HFFc6 (cell line): ENCODE data around the gene ASTL. TPM values are rescaled to one million over a fixed set of nuclear protein-coding genes. Genes with fewer than 3 reads are reported as not detected.

ENCODE experiments used
- DNase-seq: peaks from one replicate; pipeline ENCODE4 v3.0.0-alpha.2; 2018
- H3K27ac Mint-ChIP-seq: 2 replicates; pipeline ENCODE4 v1.8.0; 2020; ENCODE audit warnings: mild to moderate bottlenecking, mixed read lengths
- H3K27me3 Mint-ChIP-seq: 2 replicates; pipeline ENCODE4 v1.8.0; 2021; ENCODE audit warnings: mild to moderate bottlenecking, moderate library complexity, mixed read lengths; ENCODE audit not compliant: insufficient read depth
- H3K36me3 Mint-ChIP-seq: 2 replicates; pipeline ENCODE4 v1.8.0; 2021; ENCODE audit warnings: low read depth, mixed read lengths
- H3K4me1 Mint-ChIP-seq: 2 replicates; pipeline ENCODE4 v1.8.0; 2020; ENCODE audit warnings: low read depth, mixed read lengths
- H3K4me3 Mint-ChIP-seq: 2 replicates; pipeline ENCODE4 v1.8.0; 2020; ENCODE audit warnings: mild to moderate bottlenecking, moderate library complexity, mixed read lengths
- H3K9me3 Mint-ChIP-seq: 2 replicates; pipeline ENCODE4 v1.8.0; 2020; ENCODE audit warnings: mild to moderate bottlenecking, mixed read lengths
- CTCF ChIP-seq: fragments of 200-600 bp; sonication (generic); IDR thresholded peaks from 2 replicates; pipeline ENCODE4 v1.5.0; 2021; ENCODE audit warnings: antibody characterized with exemption, mild to moderate bottlenecking
- total RNA-seq, 6 experiments: library from RNA; stranded (reverse); fragmentation: NEBNext Ultra II Directional; extraction: Animal tissue kit (Norgen Biotek cat#: 25700); gene quantifications; 2 replicates in 1 of 6; 3 replicates in 5 of 6; pipeline ENCODE4 v1.2.3, GENCODE V29; 2021

Gene ASTL
- total RNA-seq, 6 experiments from 2014 or later, result 0.25 to 0.39 (median 0.31) TPM; not detected in 3

DNA sequence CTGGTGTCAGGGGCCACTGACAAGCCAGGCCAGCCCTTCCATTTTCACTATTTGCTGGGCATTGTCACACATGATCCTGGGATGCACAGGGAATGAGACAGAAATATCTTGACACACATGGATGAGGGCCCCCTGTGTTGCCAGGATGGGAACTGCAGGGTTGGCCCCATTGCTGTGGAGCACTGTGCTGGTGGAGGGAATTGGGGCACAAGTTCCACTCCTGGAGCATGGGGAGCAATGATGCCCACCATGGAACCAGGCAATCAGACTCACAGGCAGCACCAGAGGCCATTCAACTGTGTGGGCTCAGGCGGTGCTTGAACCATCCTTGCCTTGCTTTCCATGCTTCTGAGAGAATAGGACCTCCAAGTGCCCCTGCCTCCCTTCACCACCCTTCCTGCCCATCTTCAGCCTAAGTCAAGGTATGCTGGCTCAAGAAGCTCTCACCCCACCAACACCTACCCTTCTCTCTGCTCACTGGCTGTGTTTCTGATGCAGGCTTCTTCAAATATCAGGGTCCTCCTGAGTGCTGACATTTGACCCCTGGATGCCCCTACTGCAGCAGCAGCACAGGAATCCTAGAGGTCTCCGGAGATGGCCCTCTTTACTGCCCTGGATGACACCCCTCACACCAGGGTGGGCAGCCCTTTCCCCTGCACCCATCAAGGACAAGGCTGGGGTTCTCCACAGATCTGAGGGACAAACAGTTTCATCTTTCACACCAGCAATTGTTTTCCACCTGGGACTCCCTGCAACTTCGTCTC lies 33.0 kb downstream of the ASTL start:
- DNase-seq, result no peak
- no peak overlapping the region for H3K27ac Mint-ChIP-seq
- H3K4me3 Mint-ChIP-seq, result no peak overlapping the region
- H3K27me3 Mint-ChIP-seq, result peaks cover 16% of the 10 kb centered on the region
- no peak for TF ChIP-seq CTCF
- H3K9me3 Mint-ChIP-seq, result peaks cover 19% of the 10 kb centered on the region
- H3K4me1 Mint-ChIP-seq, result peaks cover 11% of the 10 kb centered on the region
- H3K36me3 Mint-ChIP-seq, result peaks cover 10% of the 10 kb centered on the region; the same call in 1 of the 2 replicates

GRCh38 chr2:96104487-96104861 lies 33.8 kb downstream of the ASTL start:
- no peak for TF ChIP-seq CTCF
- H3K9me3 Mint-ChIP-seq, result peaks cover 19% of the 10 kb centered on the region
- DNase-seq, result no peak
- peaks cover 11% of the 10 kb centered on the region for H3K4me1 Mint-ChIP-seq
- peaks cover 10% of the 10 kb centered on the region; the same call in 1 of the 2 replicates for H3K36me3 Mint-ChIP-seq
- no peak overlapping the region for H3K27ac Mint-ChIP-seq
- H3K4me3 Mint-ChIP-seq, result no peak overlapping the region
- peaks cover 15% of the 10 kb centered on the region for H3K27me3 Mint-ChIP-seq

DNA sequence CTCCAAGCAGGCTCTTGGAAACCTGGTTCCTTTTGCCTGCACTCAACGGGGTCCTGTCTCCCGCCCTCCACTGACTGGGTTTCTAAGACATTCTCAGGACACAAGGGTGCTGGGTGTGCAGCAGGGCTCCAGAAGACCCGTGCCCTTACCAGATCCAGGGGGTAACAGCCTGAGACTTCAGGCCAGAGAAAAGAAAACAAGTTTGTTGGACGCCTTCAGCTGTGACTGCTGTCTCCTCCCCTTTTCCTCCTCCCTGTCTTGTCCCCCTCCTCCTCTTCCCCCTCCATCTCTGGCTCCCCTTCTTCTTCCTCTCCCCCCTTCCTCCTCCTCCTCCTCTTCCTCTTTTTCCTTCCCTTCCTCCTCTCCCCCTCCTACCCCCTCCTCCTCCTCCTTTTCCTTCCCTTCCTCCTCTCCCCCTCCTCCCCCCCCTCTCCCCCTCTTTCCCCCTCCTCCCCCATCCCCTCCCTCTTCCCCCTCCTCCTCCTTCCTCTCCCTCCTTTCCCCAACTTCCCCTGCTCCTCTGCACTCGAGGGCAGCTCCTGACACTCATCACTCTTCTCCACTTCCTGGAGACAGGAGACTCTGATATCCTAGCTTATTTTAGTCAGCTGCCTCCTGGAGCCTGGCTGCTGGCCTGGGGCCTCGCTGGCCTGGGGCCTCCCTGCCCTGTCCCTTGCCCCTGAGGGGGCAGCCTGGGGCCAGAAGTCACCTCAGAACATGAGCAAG lies 34.4 kb downstream of the ASTL start:
- TF ChIP-seq CTCF, result no peak
- DNase-seq, result no peak
- no peak overlapping the region for H3K27ac Mint-ChIP-seq
- H3K4me1 Mint-ChIP-seq, result peaks cover 8% of the 10 kb centered on the region
- H3K4me3 Mint-ChIP-seq, result no peak overlapping the region
- peaks cover 19% of the 10 kb centered on the region for H3K9me3 Mint-ChIP-seq
- peaks cover 10% of the 10 kb centered on the region; the same call in 1 of the 2 replicates for H3K36me3 Mint-ChIP-seq
- peaks cover 15% of the 10 kb centered on the region for H3K27me3 Mint-ChIP-seq

GRCh38 chr2:96103187-96103601 lies 35.1 kb downstream of the ASTL start:
- peaks cover 10% of the 10 kb centered on the region; the same call in 1 of the 2 replicates for H3K36me3 Mint-ChIP-seq
- H3K4me1 Mint-ChIP-seq, result peaks cover 7% of the 10 kb centered on the region; the same call in 1 of the 2 replicates
- no peak overlapping the region for H3K27ac Mint-ChIP-seq
- H3K9me3 Mint-ChIP-seq, result peaks cover 19% of the 10 kb centered on the region
- no peak for TF ChIP-seq CTCF
- H3K4me3 Mint-ChIP-seq, result no peak overlapping the region
- no peak for DNase-seq
- peaks cover 14% of the 10 kb centered on the region for H3K27me3 Mint-ChIP-seq

GRCh38 chr2:96102596-96103186 lies 35.6 kb downstream of the ASTL start:
- Mint-ChIP-seq H3K36me3 (peaks cover 10% of the 10 kb centered on the region; the same call in 1 of the 2 replicates), H3K4me3 (no peak overlapping the region), H3K27ac (no peak overlapping the region), H3K27me3 (peaks cover 14% of the 10 kb centered on the region), H3K9me3 (peaks cover 19% of the 10 kb centered on the region), H3K4me1 (peaks cover 7% of the 10 kb centered on the region; the same call in 1 of the 2 replicates)
- TF ChIP-seq CTCF, result no peak
- no peak for DNase-seq
